Fibroblast of pulmonary artery (primary cell): ENCODE results near the gene NSF.
"Not testable (repeated sequence)": the region's sequence is repeated elsewhere in the genome, so short reads cannot be mapped to it uniquely, and the experiment has no call there.

Source experiments
- DNase-seq: peaks from one replicate; pipeline ENCODE4 v3.0.0-alpha.2; 2010; ENCODE audit warnings: low read depth
- H3K4me3 ChIP-seq: replicated peaks from 2 replicates; pipeline ENCODE4 v1.5.1; 2011; ENCODE audit warnings: low read depth, mild to moderate bottlenecking, control low read depth, low read length, moderate library complexity
- CTCF ChIP-seq: IDR thresholded peaks from 2 replicates; pipeline ENCODE4 v1.5.1; 2011; ENCODE audit warnings: mild to moderate bottlenecking, control low read depth, low read length, inconsistent platforms; ENCODE audit errors: missing control alignments

Gene NSF

GRCh38 chr17:46765453-46765852 is 175.0 kb downstream of the NSF start:
- DNase-seq = no peak
- TF ChIP-seq CTCF = no peak
- no peak overlapping the region for H3K4me3 ChIP-seq

GRCh38 chr17:46766493-46767491 is 176.3 kb downstream of the NSF start:
- DNase-seq = no peak
- H3K4me3 ChIP-seq = no peak overlapping the region
- no peak for TF ChIP-seq CTCF

- DNase-seq = no peak
- no peak overlapping the region for H3K4me3 ChIP-seq
- no peak for TF ChIP-seq CTCF
Observed at GRCh38 chr17:46768540-46768870, 178.0 kb downstream of the NSF start.

- H3K4me3 ChIP-seq, DNase-seq: not testable (repeated sequence)
Observed at GRCh38 chr17:46768896-46769295, 178.4 kb downstream of the NSF start.

- no peak for TF ChIP-seq CTCF
- no peak overlapping the region for H3K4me3 ChIP-seq
- DNase-seq = no peak
Observed at GRCh38 chr17:46769531-46770438, 179.3 kb downstream of the NSF start.

GRCh38 chr17:46770439-46770817 is 180.0 kb downstream of the NSF start:
- TF ChIP-seq CTCF = no peak
- no peak for DNase-seq
- H3K4me3 ChIP-seq = peak overlapping the region; percentile 37

GRCh38 chr17:46770818-46771560 is 180.5 kb downstream of the NSF start:
- H3K4me3 ChIP-seq = peak overlapping the region; percentile 37

More at GRCh38 chr17:46770818-46771560, 180.5 kb downstream of the NSF start:
- DNase-seq = peak; percentile 30
- no peak for TF ChIP-seq CTCF
